ENCODE data around the gene CCR3. TPM values are rescaled to one million over a fixed set of nuclear protein-coding genes. Genes with fewer than 3 reads are reported as not detected.
"Not testable (repeated sequence)": the region's sequence is repeated elsewhere in the genome, so short reads cannot be mapped to it uniquely, and the experiment has no call there.

CCR3 gene
- under 1 TPM in 2 of 3 donors, not detected in 1; 0.08 to 0.21 TPM for polyA plus RNA-seq (ENCODE audit: insufficient read length in 3 of 3)

DNA sequence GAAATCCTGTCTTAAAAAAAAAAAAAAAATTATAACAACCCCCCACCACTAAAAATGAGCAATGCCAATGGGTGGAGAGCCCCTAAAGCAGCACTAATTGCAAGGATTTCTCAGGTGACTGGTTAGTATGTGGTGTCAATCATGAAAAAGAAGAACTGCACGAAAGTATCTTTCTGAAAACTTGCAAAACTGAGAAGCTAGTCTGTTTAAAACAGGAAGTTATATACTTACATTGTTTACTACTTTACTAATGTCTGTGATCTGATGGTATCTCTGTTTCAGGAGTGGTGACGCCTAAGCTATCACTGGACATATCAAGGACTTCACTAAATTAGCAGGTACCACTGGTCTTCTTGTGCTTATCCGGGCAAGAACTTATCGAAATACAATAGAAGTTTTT lies at the start of gene CCR3:
Gene CCR3 (plus strand): TSS at position 341 of the 400 bp plus-strand sequence. CDS start 22,699 bp downstream, outside the sequence.
- no peak for DNase-seq (ENCODE audit: low read depth in 3 of 3, low spot score in 2 of 3)

DNA sequence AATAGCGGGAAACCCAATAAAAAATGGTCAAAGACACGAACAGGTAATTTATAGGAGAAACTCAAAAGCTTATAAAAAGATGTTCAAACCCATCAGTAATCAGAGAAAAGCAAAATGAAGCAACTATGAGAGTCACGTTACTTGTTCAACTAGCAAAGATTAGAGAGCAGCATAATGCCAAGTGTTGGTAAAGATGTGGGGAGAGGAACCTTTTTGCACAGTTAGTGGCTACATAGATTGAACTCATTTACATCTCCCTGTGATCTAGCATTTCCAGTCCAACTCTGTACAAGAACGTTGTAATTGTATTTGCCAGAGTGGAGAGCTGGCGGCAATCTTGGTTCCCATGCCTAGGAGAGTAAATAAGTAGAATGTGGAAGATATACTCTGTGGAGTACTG lies 49.3 kb upstream of the CCR3 start:
- DNase-seq (ENCODE audit: low read depth in 3 of 3, low spot score in 2 of 3), result no peak

DNA sequence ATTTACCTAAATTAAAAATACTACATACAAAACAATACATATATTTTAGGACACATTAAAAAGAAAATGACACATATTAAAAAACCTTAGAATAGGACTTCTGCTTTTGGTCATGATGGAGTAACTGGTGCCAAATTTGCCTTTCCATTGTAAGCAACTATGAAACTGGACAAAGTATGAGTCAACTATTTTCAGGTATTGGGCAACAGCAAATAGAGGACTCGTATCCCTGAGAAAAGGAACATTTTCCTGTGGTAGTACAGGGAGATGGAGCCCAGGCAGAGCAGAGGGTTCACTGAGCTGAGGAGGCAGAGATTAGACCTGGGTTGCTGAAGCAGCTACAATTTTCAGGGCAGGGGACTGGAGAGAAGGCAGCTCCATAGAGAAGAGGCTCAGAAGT lies 48.8 kb upstream of the CCR3 start:
- DNase-seq (ENCODE audit: low read depth in 3 of 3, low spot score in 2 of 3), result no peak

DNA sequence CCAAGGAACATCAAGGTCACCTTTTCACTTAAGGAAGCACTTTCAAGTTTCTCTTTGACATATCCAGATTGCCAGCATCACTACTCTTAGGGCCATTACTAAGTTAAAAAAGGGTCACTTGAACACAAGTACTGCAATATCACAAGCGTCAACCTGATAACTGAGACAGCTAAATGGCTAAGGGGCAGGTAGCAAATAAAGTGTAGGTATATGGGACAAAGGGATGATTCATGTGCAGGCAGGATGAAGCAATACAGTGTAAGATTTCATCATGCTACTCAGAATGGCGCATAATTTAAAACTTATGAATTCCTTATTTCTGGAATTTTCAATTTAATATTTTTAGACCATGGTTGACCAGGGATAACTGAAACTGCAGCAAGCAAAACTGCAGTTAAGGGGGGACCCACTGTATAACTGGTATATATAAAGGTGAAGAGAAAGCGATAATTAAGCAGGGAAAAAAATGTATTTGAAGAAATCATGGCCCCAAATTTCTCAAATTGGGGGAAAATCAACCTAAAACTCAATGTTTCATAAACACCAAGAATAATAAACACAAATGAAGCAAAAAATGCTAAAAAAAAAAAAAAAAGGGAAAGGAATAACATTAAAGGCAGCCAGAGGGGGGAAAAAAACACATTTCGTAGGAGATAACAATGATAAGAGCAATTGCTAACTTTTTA lies 47.2 kb upstream of the CCR3 start:
- DNase-seq (ENCODE audit: low read depth in 3 of 3, low spot score in 2 of 3), result no peak

DNA sequence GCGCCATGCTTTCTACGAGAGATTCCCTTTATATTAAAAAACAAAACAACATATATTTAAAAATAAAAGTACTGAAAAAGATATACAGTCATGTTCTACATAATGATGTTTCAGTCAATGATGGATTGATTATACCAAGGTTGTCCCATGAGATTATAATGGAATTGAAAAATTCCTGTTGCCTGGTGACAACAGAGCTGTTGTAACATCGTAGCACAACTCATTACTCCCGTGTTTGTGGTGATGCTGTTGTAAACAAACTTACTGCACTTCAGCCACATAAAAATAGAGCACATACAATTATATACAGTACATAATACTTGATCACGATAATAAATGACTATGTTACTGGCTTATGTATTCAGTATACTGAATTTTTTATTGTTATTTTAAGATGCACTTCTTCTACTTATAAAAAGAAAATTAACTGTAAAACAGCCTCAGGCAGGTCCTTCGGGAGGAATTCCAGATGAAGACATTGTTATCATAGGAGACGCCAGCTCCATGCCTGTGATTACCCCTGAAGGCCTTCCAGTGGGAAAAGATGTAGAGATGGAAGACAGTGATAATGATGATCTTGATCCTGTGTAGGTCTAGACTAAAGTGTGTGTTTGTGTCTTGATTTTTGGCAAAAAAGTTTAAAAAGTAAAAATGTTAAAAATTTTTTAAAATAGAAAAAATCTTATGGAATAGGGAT lies 45.9 kb upstream of the CCR3 start:
- DNase-seq (ENCODE audit: low read depth in 3 of 3, low spot score in 2 of 3), result no peak

DNA sequence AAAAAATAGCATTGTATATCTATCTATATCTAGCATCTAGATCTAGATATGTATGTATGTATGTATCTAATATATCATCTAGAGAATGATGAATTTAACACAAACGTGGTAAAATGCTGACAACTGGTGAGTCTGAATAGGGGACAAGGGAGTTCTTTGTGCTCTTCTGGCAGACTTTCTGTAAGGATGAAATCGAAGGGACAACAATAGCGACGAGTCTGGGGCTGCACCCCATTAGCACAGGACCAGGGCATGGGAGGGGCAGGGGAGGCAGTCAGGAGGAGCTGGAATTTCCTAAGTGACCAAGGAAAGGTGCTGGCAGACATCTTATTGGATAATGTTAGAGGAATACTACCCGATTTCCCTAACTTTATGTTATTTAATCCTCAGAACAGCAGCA lies 42.0 kb upstream of the CCR3 start:
- DNase-seq (ENCODE audit: low read depth in 3 of 3, low spot score in 2 of 3), result no peak

DNA sequence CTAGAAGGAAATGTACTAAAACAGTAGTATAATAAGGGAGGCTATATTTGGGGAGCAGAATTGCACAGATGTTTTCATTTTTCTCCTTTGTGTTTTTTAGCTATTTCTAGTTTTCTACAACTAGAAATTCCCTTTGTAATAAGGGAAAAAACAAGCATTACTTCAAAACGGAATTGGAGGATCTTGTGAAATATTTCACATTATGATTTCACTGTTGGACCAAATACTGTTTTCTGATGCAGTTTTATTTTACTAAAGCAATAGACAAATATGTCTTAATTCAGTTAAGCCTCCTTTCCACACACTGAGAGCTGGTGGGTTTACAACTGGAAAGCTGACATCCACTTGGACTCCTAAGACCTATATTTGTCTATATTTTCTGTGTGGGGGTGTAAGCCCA lies 41.5 kb upstream of the CCR3 start:
- DNase-seq (ENCODE audit: low read depth in 3 of 3, low spot score in 2 of 3), result no peak

DNA sequence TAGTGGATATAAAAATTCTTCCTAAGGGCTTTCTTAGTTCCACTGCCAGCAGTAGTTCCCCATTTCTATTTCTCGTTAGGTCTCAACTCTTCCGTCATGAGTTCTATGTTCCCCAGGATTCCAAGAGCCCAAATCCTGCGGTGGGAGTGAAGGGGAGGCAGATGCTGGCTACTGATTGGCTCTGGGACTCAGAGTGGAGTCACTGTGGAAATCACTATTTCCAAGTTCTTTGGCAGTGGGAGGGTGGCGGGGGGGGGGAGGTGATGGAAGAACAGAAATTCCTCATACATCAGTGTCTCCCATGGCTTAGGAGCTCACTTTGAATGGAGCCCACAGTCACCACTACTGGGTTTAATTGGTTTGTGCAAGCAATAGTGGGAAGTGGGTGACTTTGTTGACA lies 39.7 kb upstream of the CCR3 start:
- no peak for DNase-seq (ENCODE audit: low read depth in 3 of 3, low spot score in 2 of 3)

DNA sequence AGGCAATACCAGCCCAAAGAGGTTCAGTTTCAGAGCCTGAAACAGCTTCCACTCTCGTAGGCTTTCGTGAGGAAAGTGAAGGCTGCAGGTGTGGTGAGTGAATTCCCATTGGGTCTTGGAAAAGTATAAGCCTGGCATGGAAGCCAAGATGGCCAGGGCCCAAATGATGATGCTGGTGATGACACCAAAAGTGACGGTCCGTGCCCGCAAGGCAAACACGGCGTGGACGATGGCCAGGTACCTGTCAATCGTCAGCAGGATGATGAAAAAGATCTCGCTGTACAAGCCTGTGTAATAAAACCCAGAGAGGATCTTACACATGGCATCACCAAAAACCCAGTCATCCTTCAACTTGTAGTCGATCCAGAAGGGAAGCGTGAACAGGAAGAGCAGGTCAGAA lies 38.6 kb upstream of the CCR3 start:
- no peak for DNase-seq (ENCODE audit: low read depth in 3 of 3, low spot score in 2 of 3)

DNA sequence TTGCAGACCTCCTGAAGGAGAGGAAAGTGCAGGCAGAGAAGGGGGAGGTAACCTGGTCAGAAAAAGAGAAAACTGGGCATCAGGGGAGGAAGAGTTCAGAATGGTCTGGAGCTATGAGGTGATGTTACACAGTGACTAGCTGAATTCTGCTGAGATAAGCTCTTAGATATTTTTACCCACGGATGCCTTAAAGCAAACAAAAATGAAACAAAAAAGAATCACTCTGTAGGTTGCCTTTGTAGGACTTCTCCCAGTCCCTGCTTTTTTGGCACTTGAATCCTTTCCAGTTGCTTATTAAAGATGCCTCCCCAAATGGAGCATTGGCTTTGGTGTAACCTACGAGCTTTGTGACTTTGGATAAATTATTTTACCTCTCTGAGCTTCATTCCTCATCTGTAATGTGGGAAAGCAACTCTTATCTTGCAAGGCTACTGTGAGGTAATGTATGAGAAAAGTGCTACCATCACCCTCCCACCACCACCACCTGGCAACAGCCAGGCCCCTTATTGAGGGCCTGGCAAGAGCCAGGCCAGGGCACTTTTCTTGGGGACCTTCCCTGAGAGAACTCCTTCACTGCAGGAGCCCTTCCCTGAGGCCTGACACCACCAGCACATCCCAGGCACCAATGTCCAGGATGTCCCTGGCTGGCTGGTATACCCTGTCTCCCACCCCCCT lies 36.8 kb upstream of the CCR3 start:
- DNase-seq (ENCODE audit: low read depth in 3 of 3, low spot score in 2 of 3), result no peak

DNA sequence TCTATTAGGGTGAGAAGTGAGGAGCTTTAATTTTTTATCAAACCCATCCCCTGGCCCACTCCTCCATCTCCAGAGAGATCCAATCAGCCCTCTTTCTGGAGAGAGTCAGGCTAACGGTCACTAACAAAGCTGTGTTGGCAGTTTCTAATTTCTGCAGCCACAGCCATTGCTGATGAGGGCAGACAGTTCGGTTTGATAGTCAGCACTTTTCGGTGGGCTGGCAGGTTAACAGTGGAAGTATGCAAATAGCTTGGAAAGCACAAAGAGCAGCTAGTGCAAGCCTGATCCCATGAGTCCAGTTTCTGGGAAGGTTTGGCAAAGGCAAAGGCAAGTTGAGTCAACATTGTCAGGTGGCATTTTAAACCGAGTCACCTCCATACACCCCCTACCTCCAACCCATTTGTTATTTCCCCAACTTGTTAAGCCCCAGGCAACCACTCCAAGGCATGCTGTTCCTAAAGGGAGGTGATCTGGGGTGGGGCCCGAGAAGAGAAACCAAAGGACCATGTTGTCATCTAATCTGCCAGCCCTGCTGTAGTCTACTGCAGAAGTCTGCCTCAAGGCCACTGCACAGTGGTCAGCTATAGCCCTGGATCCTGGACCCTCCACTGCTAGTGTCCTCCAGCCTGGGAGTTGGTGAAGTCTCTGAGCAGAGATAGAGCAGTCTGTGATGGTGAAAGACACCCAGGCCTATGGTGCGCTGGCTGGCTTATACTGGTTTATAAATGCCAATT lies 35.8 kb upstream of the CCR3 start:
- DNase-seq (ENCODE audit: low read depth in 3 of 3, low spot score in 2 of 3), result no peak

DNA sequence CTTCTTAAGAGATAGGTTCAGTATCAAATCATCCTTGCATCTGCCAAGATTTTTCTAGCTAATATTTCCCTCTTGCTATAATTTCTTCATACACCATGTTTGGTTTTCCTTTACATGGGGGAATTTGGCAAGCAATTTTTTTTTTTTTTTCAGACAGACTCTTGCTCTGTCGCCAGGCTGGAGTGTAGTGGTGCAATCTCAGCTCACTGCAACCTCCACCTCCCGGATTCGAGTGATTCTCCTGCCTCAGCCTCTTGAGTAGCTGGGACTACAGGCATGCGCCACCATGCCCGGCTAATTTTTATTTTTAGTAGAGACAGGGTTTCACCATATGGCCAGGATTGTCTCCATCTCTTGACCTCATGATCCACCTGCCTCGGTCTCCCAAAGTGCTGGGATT lies 34.7 kb upstream of the CCR3 start:
- not testable (repeated sequence) for DNase-seq (ENCODE audit: low read depth in 3 of 3, low spot score in 2 of 3)

DNA sequence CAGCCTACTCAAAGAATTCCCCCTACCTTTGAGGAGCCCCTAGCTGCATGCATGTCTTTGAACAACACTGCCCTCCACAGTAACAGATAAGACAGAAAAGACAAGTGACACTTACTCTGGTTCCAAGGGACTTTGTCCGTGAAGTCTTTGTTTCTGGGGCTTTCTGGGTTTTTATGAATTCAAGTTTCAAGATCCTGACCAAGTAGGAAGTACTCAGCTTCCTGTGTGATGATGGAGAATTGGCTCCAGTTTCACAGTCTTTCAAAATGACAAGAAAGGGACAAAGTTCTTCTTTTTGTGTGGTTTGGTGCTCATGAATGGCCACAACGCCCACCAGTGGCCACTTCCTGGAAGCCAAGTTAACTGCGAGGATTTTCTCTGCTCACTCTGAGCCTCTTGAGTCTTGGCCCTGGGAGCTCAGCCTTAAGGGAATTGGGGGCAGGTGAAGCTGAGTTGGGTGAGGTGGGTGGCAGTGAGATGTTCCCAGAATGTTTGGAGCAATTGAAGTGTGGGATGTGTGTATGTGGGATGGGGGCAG lies 34.0 kb upstream of the CCR3 start, which contains the start of gene CCR1:
Gene CCR1 (minus strand): TSS at position 147 of the 538 bp plus-strand sequence. CDS start 4,000 bp downstream, outside the sequence.
- peak in 1 of 3 donors; percentile 13 for DNase-seq (ENCODE audit: low read depth in 3 of 3, low spot score in 2 of 3)

DNA sequence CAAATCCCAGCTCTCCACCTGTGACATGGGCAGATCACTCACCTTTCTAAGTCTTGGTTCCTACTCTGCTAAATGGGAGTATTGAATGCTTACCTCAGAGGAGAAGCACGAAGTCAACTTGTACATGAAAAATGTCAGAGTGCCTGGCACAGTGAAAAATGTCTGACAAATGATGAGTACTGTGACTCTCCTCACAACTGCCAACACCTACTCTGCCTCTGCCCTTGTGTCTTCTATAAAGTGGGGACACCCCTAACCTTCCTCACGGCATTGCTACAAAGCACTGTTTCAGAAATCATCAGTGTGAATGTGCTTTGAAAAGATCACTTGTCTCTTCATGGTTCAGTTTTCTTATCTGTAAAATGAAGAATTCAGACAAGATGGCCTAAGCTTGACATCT lies 33.2 kb upstream of the CCR3 start:
- no peak for DNase-seq (ENCODE audit: low read depth in 3 of 3, low spot score in 2 of 3)

DNA sequence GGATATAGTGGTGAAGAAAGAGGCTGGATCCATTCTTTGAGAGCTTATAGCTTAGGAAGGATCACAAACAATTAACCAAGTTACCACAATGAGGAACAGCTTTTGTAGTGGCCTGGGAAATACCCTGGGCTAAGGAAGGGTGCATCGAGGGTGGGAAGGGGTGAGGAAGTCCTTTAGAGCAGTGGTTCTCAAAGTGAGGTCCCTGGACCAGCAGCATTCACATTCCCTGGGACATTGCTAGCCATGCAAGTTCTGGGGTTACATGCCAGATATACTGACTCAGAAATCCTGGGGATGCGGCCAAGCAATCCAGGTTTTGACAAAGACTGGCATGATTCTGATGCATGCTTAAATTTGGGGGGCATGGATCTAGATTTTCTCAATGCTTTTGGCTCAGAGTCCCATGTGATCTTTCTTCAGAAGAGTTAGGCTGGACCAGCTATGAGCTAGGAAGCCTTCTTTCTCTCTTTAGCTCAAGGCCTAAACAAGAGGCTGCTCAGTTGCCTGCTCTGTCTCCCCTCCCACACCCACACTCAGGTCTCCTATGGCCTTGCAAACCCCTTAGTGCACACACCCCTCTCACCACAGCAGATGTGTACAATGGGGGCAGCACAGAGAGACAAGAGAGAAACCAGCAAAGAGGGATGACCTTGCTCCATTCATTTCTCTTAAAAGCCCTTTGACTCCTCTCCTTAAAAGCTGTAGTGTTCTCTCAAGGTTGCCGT lies 32.4 kb upstream of the CCR3 start:
- no peak for DNase-seq (ENCODE audit: low read depth in 3 of 3, low spot score in 2 of 3)

DNA sequence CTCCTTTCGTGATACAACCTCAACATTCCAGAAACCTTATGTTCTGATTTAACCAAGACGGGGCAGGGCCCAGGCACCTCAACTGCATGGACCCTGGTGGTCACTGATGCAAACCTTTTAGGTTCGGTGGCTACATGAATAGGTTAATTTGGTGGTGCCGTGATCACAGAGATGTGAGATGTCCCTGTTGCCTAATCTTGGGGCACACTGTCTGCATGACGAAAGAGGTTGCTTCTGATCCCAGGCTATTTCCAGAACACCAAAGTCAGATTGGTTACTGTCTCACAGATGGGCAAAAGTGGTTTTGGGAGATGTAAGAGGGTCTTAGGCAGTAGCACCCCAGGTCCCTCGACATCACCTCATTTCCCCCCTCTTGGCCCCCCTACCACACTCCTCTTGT lies 30.2 kb upstream of the CCR3 start:
- no peak for DNase-seq (ENCODE audit: low read depth in 3 of 3, low spot score in 2 of 3)

DNA sequence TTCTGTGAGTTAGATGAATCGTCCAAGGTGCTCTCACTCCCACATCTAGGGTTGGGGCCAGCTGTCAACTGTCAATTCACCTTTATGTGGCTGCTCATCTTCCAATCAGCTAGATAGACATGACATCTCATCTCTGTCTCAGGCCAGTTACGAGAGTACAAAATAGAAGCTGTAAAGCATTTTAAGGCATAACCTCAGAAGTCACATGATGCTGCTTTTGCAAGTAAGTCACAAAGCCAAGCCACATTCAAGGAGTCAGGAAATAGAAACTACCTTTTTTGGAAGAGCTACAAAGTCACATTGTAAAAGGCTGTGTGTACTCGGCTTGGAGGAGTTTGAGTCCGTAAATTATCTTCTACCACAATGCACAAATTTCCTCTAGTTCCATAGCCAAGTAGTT lies 29.1 kb upstream of the CCR3 start:
- DNase-seq (ENCODE audit: low read depth in 3 of 3, low spot score in 2 of 3), result no peak

DNA sequence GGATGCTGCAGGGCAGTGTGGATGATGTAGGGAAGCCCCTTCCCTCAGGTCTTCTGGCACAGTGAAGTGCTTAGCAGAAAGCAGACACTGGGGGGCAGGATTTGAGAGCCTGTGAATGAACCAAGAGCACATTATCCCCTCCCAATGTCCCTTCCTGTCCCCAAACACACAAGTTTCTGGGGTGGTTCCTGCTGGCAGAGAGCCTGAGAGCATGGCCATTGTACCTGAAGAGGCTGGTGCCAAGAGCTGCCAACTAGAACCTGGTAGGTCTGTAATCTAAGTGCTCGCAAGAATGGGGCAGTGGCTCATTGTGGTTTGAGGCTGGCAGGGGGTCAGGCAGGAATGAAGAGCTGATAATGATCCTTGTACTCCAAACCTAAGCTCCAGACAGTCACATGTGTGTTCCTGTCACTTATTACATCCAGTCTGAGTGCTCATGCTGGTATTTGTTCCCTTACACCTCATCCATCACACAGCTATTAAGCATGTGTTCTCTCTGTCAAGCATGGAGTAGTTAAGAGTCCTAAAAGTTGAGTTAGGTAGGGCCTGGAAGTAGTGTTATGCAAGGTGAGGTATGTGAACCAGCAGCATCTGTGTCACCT lies 27.4 kb upstream of the CCR3 start:
- no peak for DNase-seq (ENCODE audit: low read depth in 3 of 3, low spot score in 2 of 3)

DNA sequence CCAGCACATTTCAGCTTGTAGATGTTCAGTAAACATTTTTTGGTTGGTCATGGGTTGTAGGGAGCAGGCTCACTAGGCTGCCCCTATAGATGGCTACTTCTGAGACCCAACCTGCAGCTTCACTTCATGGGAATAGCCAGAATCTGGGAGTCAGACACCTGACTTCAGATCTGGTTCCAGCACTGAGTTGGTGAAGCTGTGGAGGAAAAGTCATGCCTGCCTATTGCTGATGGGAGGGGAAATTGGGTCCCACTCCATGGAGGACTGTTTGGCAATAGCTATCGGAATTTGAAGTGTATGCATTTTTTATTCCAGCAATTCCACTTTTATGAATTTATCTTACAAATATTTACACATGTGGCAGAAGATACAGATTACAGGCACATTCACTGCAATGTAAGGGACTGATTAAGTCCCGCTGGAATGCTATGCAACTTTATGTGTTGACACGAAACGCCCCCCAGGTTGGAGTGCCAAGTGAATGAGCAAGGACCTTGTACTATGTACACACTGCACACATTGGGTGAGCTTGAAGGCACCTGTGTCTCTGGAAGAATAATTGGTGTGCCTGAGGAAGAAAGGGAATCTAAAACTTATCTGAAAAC lies 26.3 kb upstream of the CCR3 start:
- no peak for DNase-seq (ENCODE audit: low read depth in 3 of 3, low spot score in 2 of 3)

Data from right renal cortex interstitium (tissue), 3 donors.